Esophagus muscularis mucosa (tissue), 4 donors: Measurements from ENCODE around the gene INTS14. TPM values are rescaled to one million over a fixed set of nuclear protein-coding genes. Genes with fewer than 3 reads are reported as not detected.

Experiments
- DNase-seq: peaks from one replicate; pipeline ENCODE4 v3.0.0-alpha.2; 2017; ENCODE audit errors: extremely low spot score
- H3K27ac ChIP-seq, 4 donors: fragments of 200-600 bp; sonication (generic); replicated peaks in 1 of 4; 1 replicate in 3 of 4; 2 replicates in 1 of 4; pipeline ENCODE4 v1.5.1; 2016 to 2019; ENCODE audit warnings: mild to moderate bottlenecking in 1 of 4
- H3K27me3 ChIP-seq, 4 donors: fragments of 200-600 bp; sonication (generic); one replicate each; pipeline versions ENCODE4 v1.5.1 to v1.6.0; 2016 to 2019
- H3K36me3 ChIP-seq, 4 donors: fragments of 200-600 bp; sonication (generic); one replicate each; pipeline ENCODE4 v1.5.1; 2016 to 2019
- H3K4me1 ChIP-seq, 4 donors: fragments of 200-600 bp; sonication (generic); one replicate each; pipeline ENCODE4 v1.5.1; 2016 to 2019
- H3K4me3 ChIP-seq, 4 donors: fragments of 200-600 bp; sonication (generic); 1 replicate in 2 of 4; 2 replicates in 2 of 4; pipeline ENCODE4 v1.5.1; 2016 to 2019; ENCODE audit warnings: mild to moderate bottlenecking in 4 of 4, moderate library complexity in 1 of 4
- H3K9me3 ChIP-seq, 4 donors: fragments of 200-600 bp; sonication (generic); 1 replicate in 3 of 4; 2 replicates in 1 of 4; pipeline ENCODE4 v1.5.1; 2016 to 2019
- CTCF ChIP-seq, 3 experiments: fragments of 200-600 bp in 2 of 3; fragments of 450-650 bp in 1 of 3; sonication (generic) in 2 of 3; IDR thresholded peaks; one replicate each; pipeline ENCODE4 v1.5.1; 2017 to 2019; ENCODE audit warnings: antibody characterized with exemption in 3 of 3, mild to moderate bottlenecking in 2 of 3, moderate library complexity in 1 of 3
- EP300 ChIP-seq: sonication (generic); formaldehyde crosslinking; IDR thresholded peaks from one replicate; pipeline ENCODE4 v1.6.1; 2017; ENCODE audit warnings: antibody characterized with exemption
- POLR2A ChIP-seq: fragments of 450-650 bp; IDR thresholded peaks from one replicate; pipeline ENCODE4 v1.6.1; 2017; ENCODE audit warnings: antibody characterized with exemption, moderate library complexity, mild to moderate bottlenecking, low read depth
- POLR2AphosphoS5 ChIP-seq, 2 donors: sonication (generic); formaldehyde crosslinking; IDR thresholded peaks; one replicate each; pipeline ENCODE4 v1.6.1; 2017; ENCODE audit warnings: antibody characterized with exemption in 2 of 2
- WGBS: methylation state at CpG from one replicate; pipeline ENCODE4 v1.1.5; 2018; 5-methylcytosine and 5-hydroxymethylcytosine counted together
- intact Hi-C: fragments of 100-400 bp; cut with DNase I; formaldehyde crosslinking; loops from one replicate; pipeline ENCODE4 v1.15.1; 2023
- total RNA-seq, 4 donors: library from RNA; depleted of rRNA; stranded (reverse); fragments of >200 nt; gene quantifications; one replicate each; pipeline versions ENCODE4 v1.1.0 to v1.2.1, GENCODE V29; 2016

The INTS14 gene
- total RNA-seq, 4 donors from 2014 or later: 18.9 to 24.2 (median 21.3) TPM

DNA sequence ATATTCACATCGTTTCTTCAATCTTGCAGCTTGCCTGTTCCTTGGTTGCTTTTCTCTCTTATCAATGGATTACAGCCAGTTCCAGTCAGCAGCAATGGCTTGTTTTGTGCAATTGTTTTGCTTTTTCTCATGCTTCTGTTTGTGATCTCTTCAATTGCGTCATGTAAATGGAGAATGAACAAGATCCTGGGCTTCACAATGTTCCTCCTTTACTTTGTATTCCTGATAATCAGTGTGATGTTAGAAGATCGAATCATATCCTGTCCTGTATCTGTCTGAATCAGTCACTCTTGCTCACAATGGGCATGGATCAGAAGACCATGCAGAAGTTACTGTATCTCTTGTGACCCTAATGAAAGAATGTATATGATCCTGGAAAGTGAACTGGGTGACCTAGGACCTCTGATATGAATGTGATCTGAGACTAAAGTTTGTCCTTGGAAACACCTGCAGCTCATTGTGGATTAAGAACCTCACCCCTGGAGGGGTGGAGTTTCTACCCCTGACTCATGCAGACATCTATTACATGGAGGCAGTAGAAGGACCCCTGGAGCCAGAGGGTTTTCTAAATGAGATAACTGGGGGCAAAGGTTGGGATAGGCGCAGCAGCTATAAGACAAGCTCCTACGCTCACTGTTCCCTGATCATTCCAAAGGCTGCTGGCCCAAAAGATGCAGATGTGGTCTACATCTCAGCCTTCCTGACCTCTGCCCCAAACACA is 43.0 kb upstream of the INTS14 start:
- 86% methylated on average over 5 of the region's 5 CpGs for WGBS
- peak; percentile 85 for DNase-seq
- TF ChIP-seq EP300: no peak
- no peak for TF ChIP-seq POLR2AphosphoS5 (IDR thresholded peaks at IDR 0.05)
- TF ChIP-seq CTCF (IDR thresholded peaks at IDR 0.05): no peak
- TF ChIP-seq POLR2A: no peak
- H3K36me3 ChIP-seq: peaks cover 12 to 60% (median 18%) of the 10 kb centered on the region in 4 donors
- intact Hi-C loops: no loop called here
- H3K27ac ChIP-seq: no peak overlapping the region
- H3K4me1 ChIP-seq: no peaks in the 10 kb centered on the region
- no peaks in the 10 kb centered on the region for H3K27me3 ChIP-seq
- no peak overlapping the region for H3K4me3 ChIP-seq
- H3K9me3 ChIP-seq: no peaks in the 10 kb centered on the region

DNA sequence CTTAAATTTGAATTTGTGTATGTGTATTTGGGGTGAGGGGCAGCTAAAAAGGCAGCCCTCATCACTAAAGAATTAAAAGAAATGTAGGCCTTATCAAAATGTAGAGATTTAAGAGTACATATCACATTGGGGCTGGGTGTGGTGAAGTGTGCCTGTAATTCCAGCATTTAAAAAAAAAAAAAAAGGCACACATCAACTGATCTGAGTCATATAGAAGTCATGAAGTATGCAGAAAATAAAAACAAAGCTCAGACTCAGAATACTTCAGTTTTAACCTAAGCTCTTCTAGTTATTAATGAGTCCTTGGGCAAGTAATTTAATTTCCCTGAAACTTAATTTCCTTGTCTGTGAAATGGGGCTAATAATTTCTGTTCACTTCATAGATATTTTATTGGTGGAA is 42.4 kb upstream of the INTS14 start:
- no peak for TF ChIP-seq CTCF (IDR thresholded peaks at IDR 0.05)
- TF ChIP-seq EP300: no peak
- TF ChIP-seq POLR2A: no peak
- TF ChIP-seq POLR2AphosphoS5 (IDR thresholded peaks at IDR 0.05): no peak
- Histone ChIP-seq H3K4me3 (no peak overlapping the region), H3K27ac (no peak overlapping the region), H3K27me3 (no peaks in the 10 kb centered on the region), H3K4me1 (no peaks in the 10 kb centered on the region), H3K9me3 (no peaks in the 10 kb centered on the region), H3K36me3 (peaks cover 12 to 54% (median 18%) of the 10 kb centered on the region in 4 donors)
- no peak for DNase-seq
- intact Hi-C loops: no loop called here

DNA sequence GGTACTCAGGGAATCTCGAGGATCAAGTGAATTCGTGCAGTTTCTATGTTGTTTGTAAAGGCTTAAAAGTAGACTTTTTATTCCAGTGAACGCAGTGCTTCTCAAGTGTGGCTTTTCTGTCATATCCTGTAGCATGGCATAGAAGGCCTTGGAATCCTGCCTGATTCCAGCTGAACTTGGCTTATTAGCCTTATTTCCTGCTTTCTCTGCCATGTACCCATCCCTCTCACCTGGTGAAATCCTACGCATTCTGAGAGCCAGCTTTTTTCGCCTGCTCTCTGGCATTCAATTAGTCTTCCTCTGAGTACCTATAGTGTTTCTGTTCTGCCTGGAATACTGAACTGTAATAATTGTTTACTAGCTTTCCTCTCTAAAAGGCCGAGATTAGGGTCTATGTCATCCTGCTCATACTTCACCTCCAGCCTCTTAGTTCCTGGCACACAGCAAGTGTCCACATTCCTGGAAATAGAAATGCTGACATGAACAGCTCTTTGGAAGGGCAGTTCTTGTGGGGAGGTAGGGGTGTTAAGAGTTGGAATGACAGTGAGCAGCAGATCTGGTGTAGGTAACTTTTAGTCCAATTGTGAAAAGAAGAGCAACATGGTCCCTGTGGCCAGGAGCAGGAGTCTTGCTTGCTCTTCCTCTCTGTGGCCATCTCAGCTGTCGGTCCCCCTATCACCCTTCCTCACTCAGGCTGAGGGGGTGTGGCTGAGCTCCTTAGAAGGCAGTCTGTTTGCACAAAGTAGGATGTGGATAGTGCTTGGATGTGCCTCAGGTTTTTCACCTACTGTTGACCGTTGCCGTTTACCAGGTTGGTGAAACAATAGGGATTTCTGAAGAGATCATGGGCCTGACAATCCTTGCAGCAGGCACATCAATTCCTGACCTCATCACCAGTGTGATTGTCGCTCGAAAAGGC is 41.2 kb upstream of the INTS14 start:
- Histone ChIP-seq H3K4me3 (no peak overlapping the region), H3K4me1 (no peaks in the 10 kb centered on the region), H3K9me3 (no peaks in the 10 kb centered on the region), H3K36me3 (peaks cover 7 to 41% (median 15%) of the 10 kb centered on the region in 4 donors), H3K27me3 (no peaks in the 10 kb centered on the region), H3K27ac (no peak overlapping the region)
- peak; percentile 68 for DNase-seq
- intact Hi-C loops: no loop called here
- TF ChIP-seq EP300 (no peak), POLR2A (no peak), POLR2AphosphoS5 (IDR thresholded peaks at IDR 0.05) (no peak), CTCF (IDR thresholded peaks at IDR 0.05) (no peak)
- 88% methylated on average over 11 of the region's 11 CpGs for WGBS

- Histone ChIP-seq H3K27ac (no peak overlapping the region), H3K4me3 (no peak overlapping the region), H3K27me3 (no peaks in the 10 kb centered on the region), H3K4me1 (no peaks in the 10 kb centered on the region), H3K9me3 (no peaks in the 10 kb centered on the region), H3K36me3 (peaks cover 6 to 32% (median 13%) of the 10 kb centered on the region in 4 donors)
- DNase-seq: no peak
- intact Hi-C loops: no loop called here
- TF ChIP-seq POLR2A (no peak), CTCF (IDR thresholded peaks at IDR 0.05) (no peak)
- 92% methylated on average over 1 of the region's 1 CpG for WGBS
Measured at GRCh38 chr15:65651042-65651322, 40.1 kb upstream of the INTS14 start.
